Omental fat pad (tissue), 4 donors: Measurements from ENCODE around the gene SPATA45. TPM values are rescaled to one million over a fixed set of nuclear protein-coding genes. Genes with fewer than 3 reads are reported as not detected.
"Not testable (repeated sequence)": the region's sequence is repeated elsewhere in the genome, so short reads cannot be mapped to it uniquely, and the experiment has no call there.

Experiments
- ATAC-seq: fragments of 150-250 bp; one replicate; pipeline ENCODE4 v1.9.1; 2016; ENCODE audit warnings: mild to moderate bottlenecking, moderate library complexity; ENCODE audit not compliant: low FRiP score
- DNase-seq: peaks from one replicate; pipeline ENCODE4 v3.0.0-alpha.2; 2019; ENCODE audit warnings: low spot score
- total RNA-seq, 4 donors: library from RNA; depleted of rRNA; stranded (reverse); fragments of >200 nt; gene quantifications; one replicate each; pipeline ENCODE4 v1.1.0, GENCODE V29; 2016
- TF ChIP-seq, protein P1 (sequence below), 3 donors: fragments of 450-650 bp; IDR thresholded peaks; one replicate each; pipeline ENCODE4 v1.5.1; 2016 to 2017; ENCODE audit warnings: antibody characterized with exemption in 3 of 3, mild to moderate bottlenecking in 3 of 3, moderate library complexity in 2 of 3

Gene SPATA45
- total RNA-seq, 4 donors from 2014 or later = not detected

GRCh38 chr1:212856755-212857154 is 9.3 kb upstream of the SPATA45 start:
- DNase-seq (no peak), ATAC-seq (no peak)
- TF ChIP-seq, protein P1, sequence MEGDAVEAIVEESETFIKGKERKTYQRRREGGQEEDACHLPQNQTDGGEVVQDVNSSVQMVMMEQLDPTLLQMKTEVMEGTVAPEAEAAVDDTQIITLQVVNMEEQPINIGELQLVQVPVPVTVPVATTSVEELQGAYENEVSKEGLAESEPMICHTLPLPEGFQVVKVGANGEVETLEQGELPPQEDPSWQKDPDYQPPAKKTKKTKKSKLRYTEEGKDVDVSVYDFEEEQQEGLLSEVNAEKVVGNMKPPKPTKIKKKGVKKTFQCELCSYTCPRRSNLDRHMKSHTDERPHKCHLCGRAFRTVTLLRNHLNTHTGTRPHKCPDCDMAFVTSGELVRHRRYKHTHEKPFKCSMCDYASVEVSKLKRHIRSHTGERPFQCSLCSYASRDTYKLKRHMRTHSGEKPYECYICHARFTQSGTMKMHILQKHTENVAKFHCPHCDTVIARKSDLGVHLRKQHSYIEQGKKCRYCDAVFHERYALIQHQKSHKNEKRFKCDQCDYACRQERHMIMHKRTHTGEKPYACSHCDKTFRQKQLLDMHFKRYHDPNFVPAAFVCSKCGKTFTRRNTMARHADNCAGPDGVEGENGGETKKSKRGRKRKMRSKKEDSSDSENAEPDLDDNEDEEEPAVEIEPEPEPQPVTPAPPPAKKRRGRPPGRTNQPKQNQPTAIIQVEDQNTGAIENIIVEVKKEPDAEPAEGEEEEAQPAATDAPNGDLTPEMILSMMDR (IDR thresholded peaks at IDR 0.05) = no peak

DNA sequence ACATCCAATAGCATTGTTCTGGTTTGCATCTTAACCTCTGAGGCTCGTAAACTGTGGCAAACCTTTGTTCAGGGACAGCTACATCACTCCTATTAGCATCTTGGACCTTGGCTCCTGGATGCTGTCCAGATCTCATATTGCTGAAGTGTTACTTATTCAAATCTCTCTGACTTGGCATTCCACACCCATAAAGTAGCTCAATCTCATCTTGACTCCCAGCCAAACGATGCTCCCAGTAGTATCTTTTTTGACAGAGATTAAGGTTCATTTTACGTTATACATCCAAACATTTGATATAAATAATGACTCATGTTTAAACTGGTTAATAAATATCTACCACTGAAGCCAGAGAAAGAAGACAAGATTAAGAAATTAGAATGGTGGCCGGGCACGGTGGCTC is 6.2 kb upstream of the SPATA45 start:
- ATAC-seq (no peak), DNase-seq (no peak)
- TF ChIP-seq, protein P1 (IDR thresholded peaks at IDR 0.05) = no peak

GRCh38 chr1:212852105-212852688 is 4.7 kb upstream of the SPATA45 start:
- ATAC-seq (no peak), DNase-seq (no peak)
- TF ChIP-seq, protein P1 (IDR thresholded peaks at IDR 0.05) = no peak

DNA sequence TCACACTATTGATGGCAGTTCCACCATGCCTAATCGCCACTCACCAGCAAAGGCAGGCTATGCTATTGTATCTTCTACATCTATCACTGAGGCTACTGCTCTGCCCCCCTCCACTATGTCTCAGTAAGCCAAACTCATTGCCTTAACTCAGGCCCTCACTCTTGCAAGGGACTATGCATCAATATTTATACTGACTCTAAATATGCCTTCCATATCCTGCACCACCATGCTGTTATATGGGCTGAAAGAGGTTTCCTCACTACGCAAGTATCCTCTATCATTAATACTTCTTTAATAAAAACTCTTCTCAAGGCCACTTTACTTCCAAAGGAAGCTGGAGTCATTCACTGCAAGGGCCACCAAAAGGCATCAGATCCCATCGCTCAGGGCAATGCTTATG is 2.9 kb downstream of the SPATA45 start:
- not testable (repeated sequence) for ATAC-seq

GRCh38 chr1:212838145-212838544 is 9.3 kb downstream of the SPATA45 start:
- DNase-seq = no peak
- ATAC-seq = no peak
- TF ChIP-seq, protein P1 (IDR thresholded peaks at IDR 0.05) = no peak

More for the DNA sequence above, 2.9 kb downstream of the SPATA45 start:
- not testable (repeated sequence) for DNase-seq

DNA sequence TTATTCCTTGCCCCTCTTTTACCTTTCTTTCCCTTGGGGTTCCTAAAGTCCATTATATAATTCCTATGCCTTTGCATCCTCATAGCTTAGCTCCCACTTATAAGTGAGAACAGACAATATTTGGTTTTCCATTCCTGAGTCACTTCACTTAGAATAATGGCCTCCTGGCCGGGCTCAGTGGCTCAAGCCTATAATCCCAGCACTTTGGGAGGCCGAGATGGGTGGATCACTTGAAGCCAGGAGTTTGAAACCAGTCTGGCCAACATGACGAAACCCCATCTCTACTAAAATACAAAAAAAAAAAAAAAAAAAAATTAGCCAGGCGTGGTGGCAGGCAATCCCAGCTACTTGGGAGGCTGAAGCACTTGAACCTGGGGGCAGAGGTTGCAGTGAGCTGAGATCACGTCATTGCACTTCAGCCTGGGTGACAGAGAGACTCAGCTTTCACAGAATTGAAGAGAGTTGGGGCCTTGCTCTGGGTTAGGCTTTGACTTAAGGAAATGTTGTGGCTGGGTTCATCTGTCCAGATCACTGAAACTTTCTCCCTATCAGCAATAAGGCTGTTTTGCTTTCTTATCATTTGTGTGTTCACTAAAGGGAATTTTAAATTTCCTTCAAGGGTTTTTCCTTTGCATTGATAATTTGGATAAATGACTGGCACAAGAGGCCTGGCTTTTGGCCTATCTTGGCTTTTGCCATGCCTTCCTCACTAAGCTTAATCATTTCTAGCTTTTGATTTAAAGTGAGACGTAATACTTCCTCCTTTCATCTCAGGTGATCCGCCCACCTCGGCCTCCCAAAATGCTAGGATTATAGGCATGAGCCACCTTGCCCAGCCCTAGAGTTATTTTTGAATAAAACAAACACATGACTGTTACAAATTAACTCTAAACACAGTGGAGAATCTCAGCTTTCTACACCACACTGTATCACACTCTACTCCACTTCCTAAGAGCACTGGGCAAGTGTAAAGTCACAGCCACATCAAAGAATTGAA is 13.9 kb downstream of the SPATA45 start:
- not testable (repeated sequence) for DNase-seq, ATAC-seq

DNA sequence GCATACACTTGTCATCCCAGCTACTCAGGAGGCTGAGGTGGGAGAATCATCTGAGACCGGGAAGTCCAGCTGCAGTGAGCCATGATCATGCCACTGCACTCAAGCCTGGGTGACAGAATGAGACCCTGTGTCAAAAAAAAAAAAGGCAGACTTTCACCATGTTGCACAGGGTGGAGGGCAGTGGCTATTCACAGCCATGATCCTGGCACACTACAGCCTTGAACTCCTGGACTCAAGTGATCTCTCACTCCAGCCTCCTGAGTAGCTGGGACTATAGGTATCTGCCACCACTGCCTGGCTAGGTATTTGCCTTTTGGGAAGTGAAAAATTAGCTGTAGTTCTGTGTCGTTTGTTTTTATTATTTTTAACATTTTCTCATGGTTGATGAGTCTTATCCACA is 19.1 kb downstream of the SPATA45 start:
- DNase-seq (no peak), ATAC-seq (no peak)
- TF ChIP-seq, protein P1 (IDR thresholded peaks at IDR 0.05) = no peak

GRCh38 chr1:212827831-212828278 is 19.6 kb downstream of the SPATA45 start:
- DNase-seq (no peak), ATAC-seq (no peak)
- TF ChIP-seq, protein P1 (IDR thresholded peaks at IDR 0.05) = no peak
